Activated T-cell treated with anti-CD3 and anti-CD28 coated beads for 48 hours (primary cell): ENCODE measurements around the gene WHRN.
A peak's percentile ranks its signal among the peaks of the same experiment; 100 is the strongest.

Source experiments
- DNase-seq: peaks from one replicate; pipeline ENCODE4 v3.0.0-alpha.2; 2020; ENCODE audit warnings: low read depth

The WHRN gene

DNA sequence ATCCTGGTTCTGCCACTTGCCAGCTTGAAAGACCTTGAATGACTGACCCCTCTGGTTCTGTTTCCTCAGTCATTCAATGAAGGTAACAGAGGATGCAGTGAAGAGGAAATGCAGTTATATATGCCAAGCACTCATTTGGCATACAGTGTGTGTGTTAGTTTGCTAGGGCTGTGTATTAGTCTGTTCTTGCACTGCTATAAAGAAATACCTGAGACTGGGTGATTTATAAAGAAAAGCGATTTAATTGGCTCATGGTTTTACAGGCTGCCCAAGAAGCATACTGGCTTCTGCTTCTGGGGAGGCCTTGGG is 8.6 kb upstream of the WHRN start:
- no peak for DNase-seq

DNA sequence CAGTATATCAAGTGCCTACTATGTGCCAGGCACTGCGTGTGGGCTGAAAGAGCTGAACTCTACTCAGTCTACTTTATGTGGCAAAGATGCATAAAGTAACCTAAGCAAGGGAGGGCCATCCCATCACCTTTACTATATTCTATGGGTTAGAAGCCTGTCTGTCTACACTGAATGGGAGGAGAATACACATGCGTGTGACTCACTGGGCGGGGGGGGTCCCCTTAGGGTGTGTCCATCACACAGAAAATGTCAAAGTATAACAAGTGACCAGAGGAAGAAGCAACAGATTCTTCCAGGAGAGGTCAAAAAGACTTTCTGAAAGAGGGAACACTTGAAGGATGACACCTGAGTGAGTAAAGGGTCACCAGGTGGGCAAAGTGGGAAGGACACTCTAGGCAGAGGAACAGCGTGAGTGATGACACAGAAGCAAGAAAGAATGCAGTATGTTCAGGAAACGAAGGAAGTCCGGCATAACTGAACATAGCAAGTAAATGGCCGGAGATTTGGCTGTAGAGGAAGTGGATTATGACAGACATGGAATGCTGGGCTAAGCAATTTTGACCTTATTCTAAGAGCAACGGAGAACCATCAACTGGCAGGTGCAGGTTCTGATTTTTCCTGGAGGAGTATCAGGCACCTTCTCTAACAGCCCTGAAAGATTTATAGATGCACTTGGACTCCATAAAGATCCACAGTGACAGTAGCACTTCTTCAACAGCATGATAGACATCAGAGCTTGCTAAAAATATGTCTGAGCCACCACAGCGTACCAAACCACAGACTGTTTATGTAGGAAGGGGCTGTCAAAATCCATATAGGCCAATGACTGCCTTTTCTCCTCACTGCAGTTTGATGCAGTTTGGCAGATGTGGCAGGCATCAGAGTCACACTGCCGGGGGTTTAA is 8.0 kb upstream of the WHRN start:
- DNase-seq, result no peak

DNA sequence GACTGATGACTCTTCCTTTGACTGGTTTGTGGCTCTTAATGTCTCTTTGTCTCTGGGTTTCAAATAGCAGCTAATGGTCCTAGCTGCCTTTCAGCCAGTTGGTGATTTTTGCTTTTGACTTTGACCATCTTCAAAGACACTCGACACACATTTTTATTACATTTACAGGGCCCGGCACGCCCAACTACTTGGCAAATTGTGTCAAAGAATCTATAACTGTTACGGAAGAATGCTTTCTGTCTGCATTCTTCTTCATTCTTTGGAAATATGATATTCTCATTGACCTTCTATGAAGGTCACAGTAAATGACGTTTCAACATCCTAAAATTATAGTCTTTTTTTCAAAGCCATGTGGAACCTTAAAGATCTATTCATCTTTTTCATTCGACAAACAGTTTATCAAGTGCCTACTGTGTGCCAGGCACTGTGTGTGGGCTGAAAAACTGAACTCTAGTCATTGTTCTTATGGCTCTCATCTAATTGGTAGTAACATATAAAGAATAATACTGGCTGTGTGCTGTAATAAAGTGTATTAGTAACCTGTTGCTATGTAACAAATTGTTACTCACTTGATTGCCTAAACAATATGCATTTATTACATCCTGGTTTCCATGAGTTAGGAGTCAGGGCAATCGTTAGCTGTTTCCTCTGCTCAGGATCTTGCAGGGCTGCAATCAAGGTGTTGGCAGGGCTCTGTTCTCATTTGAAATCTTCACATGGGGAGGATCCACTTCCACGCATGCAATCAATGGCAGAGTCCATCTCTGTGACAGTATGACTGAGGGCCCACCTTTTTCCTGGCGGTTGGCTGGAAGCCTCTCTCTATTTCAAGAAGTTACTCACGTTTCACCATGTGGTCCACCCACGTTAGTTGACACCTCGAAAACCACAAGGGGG is 7.0 kb upstream of the WHRN start:
- no peak for DNase-seq

DNA sequence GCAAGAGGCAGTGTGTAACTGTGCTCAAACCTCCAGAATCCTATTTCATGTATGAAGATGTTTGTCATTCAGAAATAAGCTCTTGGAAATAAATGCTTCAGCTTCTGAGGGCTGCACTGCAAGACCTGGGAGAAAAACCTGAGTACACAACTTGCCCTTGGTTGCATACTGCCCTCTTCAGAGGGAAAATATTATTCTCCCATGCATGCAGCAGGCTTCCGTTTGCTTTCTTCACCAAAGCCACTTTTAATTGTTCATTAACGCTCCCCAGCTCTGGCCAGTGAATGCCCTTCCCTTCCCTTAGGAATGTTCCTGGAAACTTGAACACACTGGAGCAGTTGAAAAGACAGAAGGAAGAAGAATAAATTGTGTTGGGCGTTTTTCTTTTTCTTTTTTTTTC is 2.5 kb upstream of the WHRN start:
- no peak for DNase-seq

DNA sequence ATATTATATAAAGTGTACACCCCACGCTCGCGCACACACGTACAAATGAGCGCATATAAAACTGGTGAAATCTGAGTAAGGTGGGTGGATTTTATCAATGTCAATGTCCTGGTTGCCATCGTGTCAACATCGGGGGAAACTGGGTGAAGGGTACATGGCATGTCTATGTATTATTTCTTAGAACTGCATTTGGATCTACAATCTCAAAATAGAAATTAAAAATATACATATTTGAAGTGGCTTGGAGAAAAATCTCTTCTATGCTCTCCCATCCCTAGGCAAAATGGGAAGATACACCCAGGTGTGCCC is 763 bp upstream of the WHRN start:
- DNase-seq, result no peak

DNA sequence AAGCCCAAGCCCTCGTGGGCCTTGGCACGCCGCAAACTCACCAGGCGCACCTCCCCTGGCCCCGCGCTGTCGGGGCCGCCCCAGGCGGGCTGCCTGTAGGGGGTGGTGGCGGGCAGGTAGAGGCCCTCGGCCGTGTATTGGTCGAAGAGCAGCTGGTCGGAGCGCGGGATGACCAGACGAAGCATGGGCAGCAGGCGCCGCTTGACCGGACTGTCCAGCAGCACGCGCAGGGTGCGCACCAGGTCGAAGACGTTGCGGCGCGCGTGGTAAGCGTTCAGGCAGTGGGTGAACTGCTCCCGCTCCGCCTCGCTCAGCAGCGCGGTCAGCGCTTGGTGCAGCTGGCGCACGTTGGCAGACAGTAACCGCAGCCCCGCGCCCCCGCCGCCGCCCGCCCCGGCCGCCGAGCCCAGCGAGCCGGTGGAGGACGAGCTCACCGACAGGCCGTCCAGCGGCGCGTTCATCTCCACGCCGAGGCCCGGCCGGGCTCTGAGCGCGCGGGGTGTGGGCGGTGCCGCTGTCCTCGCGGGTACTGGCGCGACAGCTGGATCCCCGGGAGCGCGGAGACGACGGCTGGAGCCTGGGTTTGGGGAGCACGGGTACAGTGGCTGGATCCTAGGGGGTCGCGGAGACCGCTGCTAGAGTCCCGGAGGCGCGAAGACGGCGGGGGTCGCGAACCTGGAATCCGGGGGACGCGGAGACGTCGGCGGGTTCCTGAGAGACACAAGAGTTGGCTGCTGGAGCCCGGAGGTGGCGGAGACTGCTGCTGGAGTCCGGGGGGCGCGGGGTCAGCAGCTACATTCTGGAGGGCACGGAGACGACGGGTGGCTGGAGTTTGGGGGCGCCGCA is 709 bp downstream of the WHRN start:
- peak; percentile 31 for DNase-seq

DNA sequence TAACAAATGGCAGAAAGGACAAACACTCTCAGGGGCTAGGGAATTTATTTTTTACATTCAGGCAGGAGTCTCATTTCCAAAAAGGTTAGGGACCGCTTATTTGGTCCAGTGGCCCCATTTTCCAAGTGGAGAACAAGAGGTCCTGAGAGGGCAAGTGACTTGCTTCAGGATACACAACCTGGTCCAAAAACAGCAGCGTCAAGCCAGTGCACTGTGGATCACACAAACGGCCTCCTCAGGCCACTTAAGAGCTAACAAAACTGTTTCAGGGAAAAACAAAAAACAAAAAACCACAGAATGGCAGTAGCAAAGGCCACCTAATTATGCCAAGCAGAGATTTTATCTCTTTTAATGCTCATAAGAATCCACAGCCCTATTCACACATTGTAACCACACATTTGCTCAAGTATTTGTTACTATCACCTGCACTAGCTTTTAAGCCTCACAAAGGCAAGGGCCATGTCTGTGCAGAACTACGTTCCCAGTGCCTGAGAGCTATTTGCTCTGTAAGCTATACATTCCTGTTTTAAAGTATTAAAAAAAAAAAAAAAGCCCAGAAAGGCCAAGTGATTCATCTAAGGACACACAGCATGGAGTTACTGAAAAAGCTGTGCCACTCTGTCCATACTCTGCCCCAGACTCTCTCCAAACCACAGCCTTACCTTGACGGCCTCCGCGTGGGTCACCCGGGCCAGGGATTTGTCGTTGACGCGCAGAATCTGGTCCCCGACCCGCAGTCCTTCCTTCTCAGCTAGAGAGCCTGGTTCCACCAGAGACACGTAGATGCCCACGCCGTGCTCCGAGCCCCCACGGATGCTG is 1.5 kb downstream of the WHRN start:
- DNase-seq, result no peak

DNA sequence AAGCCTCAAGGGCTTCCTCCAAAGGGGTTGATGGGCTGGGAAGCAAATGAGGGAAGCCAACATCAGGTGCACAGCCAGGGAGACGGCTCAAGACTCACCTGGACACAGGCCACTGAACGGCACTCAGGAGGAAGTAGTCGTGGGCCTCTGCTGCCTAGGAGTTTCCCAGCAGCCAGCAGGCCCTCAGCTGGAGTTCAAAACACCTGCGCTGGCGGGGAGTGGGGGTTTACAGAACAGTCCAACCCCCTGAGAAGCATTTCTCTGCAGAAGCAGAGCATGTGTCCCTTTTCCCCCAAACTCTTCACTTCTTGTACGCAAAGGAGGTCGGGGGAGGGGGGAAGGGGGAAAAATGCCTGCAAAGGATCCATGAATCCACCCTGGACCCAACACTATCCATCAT is 2.3 kb downstream of the WHRN start:
- no peak for DNase-seq

DNA sequence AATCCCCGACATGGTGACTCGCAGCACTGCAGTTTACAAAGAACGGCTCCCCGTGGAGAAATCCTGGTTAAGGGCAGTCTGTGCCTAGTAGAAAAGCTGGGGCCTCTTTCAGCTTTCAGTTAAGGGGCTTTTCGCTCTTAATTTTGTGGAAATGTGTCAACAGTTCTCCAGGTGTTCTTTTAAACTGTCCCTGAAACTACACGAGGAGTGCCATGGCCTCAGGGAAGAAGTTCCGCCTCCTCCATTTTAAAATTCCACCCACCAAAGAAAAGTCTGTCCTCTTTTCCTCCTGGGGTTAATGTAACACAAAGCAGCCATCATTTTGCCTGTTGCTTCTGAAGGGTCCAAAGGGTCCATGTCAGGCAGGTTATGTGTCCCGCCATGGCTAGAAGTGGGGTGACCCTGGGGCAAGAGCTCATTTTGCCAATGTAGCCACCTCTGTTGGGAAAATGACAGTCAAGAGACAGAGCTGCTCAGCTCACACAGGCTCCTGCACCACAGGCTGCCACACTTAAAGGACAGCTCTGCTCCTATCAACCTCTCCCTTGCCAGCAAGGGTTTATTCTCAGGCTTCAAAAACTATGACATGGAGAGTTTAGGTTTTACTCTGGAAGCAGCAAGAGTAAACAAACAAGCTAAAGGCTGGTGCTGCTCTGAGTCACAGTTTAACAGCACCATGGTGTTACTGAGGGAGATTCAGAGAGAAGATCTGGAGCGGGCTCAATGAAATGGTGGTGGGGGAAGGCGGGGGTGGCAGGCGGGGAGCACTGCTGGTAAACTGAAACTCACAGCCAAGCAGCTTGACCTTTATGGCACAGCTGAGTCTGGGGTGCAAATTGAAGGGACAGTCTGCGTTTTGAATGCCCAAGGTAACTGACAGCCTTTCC is 3.2 kb downstream of the WHRN start:
- no peak for DNase-seq

DNA sequence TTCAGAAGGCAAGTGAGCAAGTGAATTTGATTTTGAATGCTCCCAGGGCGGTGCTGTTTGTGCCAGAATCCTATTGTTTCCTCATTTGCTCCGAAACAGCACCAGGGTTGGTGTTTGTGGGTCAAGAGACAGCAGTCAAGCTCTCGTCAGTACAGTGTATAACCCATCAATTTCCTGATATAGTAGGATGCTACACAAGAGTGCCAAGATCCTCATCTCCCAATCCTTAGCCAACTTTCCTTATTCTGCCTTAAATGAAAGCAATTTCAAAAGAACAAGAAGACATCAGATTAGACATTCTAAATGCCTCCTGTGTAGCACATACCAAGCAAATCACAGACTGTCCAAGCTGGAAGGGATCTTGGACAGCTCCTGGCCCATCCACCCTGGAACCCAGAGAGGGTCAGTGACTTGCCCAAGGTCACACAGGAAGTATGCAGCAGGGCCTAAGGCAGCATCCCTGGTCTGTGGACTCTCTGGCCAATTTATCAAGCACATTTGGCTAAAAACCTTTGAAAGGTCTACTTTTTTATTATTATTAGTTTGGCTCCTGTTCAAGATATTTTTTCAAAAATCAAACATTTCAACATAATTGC is 4.5 kb downstream of the WHRN start:
- DNase-seq, result no peak

DNA sequence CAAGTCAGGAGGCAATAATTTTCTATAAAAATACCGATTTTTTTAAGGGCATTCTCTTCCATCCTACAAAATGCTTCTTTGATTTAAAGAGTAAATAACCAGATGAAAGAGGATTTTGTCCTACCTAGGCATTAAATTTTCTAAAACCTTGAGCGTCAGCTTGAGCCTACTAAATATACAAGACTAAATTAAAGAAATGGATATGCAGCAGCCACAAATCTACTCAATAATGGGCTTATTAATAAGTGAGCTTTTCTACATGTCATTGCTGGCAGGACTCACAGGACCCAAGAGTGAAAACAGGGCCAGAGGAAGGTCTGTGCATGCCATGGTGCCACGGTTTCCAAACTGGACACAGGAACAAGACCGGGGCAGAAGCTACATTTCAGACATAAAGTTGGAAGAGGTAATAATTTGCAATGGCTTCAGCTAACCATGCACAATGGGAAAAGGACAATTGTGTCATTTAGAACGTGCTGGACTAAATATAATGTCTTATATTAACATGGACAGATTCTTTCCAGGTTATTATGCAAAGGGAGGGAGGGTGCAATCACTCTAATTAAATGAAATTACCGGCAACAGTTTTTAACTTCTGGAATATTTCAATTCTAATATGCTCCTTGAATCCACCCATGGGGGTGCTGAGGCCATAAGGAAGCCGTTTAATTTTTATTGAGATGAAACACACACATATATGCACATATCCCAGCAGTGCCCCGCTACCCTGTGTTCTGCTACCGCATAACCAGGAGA is 5.2 kb downstream of the WHRN start:
- no peak for DNase-seq

DNA sequence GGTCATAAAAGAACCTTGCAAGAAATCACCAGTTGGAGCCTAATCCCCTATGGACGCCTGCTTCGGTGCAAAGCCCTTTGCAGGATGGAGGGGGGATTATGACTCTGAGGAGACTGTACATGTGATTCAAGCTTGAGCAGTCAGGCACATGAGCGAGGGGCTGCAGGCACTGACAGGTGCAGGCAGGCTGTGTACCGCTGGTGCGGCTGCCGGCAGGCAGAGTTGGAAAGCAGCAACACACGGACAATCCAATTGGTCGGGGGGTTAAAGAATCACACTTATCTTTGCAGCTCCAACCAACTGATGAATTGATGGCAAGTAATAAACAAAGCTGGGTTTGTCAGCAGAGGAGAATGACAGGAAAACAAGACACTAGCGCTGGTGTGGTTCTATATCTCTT is 5.7 kb downstream of the WHRN start:
- no peak for DNase-seq

DNA sequence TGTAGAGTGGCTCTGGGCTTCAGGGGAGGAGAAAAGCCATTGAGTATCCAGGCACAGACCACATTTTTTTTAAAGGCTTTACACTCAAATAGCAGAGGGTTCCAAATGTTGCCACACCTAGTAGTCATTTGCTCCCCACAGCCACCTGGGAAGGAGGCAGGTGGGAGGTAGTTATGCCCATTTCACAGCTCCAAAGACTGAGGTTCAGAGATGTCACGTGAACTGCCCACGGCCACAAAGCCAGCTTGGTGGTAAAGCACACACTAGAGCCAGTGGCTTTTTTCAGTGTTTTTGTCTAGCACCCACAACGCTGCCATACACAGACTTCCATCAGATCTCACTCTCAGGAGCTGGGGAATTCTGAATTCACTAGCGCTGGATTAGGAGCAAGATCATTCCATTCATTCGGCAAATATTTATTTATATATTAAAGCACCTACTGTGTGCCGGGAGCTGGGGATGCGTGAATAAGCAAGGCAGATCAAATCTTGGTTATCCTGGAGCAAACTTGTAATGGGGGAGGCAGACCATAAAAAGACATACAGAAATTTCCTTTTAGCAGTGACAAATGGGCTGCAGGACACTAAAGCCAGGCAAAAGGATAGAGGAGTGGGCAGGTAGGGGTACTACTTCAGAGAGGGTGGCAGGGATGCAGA is 7.4 kb downstream of the WHRN start:
- no peak for DNase-seq

DNA sequence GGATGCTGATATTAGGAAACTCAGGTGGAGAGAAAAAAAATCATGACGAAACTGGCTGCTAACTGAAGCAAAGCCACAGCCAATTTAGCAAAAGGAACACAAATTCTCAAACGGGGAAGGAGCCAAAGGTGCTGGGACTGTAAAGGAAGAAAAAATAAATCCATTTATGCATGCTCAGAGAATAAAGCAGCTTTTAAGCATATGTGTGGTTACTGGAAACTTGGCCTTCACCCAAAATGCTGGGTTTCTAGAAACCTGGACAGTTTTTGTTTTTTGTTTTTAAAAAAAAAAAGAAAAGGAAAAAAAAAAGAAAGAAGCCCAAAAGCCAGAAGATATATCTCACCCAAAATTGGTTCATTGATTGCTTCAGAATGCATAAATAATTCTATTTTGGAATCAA is 8.0 kb downstream of the WHRN start:
- no peak for DNase-seq

DNA sequence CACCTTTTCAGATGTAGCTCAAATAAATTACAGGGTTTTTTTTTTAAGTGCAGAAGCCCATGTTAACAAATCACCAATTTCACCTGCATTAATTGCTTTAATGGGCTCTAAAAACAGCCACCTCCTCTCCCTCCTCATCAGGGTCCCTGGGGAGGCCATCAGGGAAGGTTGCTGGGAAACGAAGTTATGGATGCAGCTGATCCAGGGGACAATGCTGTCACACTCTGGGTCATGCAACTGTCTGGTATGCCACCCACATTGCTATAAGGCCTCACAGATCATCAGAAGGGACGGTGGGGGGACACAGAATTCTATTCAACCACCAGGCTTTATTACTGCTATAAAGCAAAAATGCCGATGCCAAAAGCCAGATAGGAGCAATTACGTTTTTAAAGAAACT is 9.3 kb downstream of the WHRN start:
- no peak for DNase-seq

DNA sequence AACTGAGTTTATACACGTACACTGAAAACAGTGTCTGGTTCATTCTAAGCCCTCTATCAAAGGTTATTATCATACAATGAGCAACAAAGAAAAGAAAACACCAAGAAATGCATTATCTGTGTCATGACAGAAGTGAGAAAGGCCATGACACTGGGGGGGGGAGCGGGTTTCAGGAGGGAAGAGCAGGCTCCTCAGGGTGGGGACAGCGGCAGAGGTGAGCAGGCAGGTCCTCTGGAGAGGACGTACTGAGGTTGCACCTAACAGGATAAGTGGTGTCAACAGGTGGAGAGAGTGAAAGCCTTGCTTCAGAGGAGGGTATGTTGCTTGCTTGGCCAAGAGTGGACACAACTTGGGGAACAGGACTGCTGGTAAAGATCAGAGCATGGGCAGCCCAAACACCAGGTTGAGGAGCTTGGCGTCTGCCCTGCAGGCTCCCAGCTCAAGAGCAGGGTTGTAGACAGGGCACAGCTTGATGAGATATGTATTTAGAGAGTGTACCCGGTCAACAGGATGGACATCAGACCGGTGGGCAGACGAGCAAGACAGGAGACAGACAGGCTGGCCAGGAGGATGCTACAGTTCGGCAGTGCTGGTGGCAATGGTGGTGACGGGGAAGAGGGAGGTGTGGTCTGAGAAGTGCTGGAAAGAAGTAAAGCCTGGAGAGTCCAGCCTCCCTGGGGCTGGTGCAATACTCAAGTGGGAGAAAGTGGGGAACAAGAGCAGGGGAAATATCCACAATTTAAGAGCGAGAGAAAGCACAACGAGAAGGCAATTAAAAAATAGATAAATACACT is 10.3 kb downstream of the WHRN start:
- no peak for DNase-seq

DNA sequence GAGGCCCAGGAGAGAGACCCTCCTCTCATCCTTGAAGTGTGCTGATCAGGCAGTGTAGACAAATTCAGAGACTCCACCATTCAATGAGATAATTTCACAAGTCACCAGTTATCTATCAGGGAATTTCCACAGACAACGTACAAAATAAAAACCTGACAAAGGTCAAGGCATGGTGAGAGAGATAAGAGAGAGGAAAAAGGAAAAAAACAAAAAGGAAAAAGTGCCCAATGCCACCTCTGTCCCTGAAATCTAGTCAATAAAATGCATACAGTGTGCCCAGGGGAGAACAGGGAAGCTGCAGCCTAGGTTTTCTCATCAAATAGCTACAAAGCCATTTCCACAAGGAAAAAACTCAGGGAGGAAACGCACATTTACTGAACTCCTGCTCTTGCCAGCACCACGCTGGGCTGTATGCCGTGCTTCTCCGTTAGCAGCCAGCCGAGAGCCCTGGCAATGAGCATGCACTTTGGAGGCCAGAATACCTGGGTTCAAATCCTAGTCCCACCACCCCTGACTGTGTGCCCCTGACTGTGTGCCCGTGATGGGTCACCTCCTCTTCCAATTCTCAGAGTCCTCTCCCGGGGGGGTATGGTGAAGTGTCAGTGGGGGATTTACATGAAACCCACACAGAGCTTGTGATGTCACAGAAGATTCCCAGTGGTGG is 11.6 kb downstream of the WHRN start:
- DNase-seq, result no peak

DNA sequence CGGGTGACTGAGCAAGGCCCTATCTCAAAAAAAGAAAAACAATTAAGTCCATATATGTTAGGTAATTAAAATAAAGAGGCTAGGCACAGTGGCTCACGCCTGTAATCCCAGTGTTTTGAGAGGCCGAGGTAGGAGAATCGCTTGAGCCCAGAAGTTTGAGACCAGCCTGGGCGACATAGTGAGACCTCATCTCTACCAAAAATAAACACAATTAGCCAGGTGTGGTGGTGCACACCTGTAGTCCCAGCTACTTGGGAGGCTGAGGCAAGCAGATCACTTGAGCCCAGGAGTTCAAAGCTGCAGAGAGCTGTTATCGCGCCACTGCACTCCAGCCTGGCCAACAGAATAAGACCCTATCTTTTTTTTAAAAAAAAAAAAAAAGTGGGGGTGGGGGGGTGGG is 12.3 kb downstream of the WHRN start:
- DNase-seq, result no peak
